Measurements from ENCODE around the gene NDEL1. TPM values are rescaled to one million over a fixed set of nuclear protein-coding genes. Genes with fewer than 3 reads are reported as not detected.

The NDEL1 gene
- total and polyA plus RNA-seq, 4 donors, result 15.3 to 52.3 (median 35.4) TPM

- no peak for TF ChIP-seq MAX (IDR thresholded peaks at IDR 0.05)
- TF ChIP-seq HNF4A (conservative IDR thresholded peaks at IDR 0.05), result no peak
- Histone ChIP-seq H3K9ac (ENCODE audit: low read depth in 1 of 2, low read length in 2 of 2) (no peak overlapping the region), H3K27ac (ENCODE audit: low read depth in 1 of 2, low read length in 2 of 2) (no peak overlapping the region), H3K4me3 (ENCODE audit: low read depth in 1 of 3, low read length in 3 of 3) (no peak overlapping the region), H3K36me3 (ENCODE audit: control insufficient read depth in 4 of 4, insufficient read depth in 3 of 4, low read depth in 1 of 4, low read length in 3 of 4) (peaks cover 4 to 53% (median 35%) of the 10 kb centered on the region in 4 donors), H3K27me3 (ENCODE audit: control insufficient read depth in 4 of 4, insufficient read depth in 4 of 4, low read length in 3 of 4) (no peaks in the 10 kb centered on the region), H3K9me3 (ENCODE audit: control insufficient read depth in 4 of 4, low read length in 3 of 4) (no peaks in the 10 kb centered on the region), H3K4me1 (ENCODE audit: control insufficient read depth in 4 of 4, insufficient read depth in 4 of 4, low read length in 3 of 4) (peaks cover 3 to 23% (median 16%) of the 10 kb centered on the region in 4 donors)
- 95% methylated on average over 22 of the region's 22 CpGs for WGBS
- no peak for DNase-seq (ENCODE audit: low spot score)
These were observed 41.1 kb downstream of the NDEL1 start for GRCh38 chr17:8476741-8477140.

GRCh38 chr17:8477171-8477570 is 41.5 kb downstream of the NDEL1 start:
- peaks cover 3 to 23% (median 16%) of the 10 kb centered on the region in 4 donors for H3K4me1 ChIP-seq (ENCODE audit: control insufficient read depth in 4 of 4, insufficient read depth in 4 of 4, low read length in 3 of 4)
- H3K27me3 ChIP-seq (ENCODE audit: control insufficient read depth in 4 of 4, insufficient read depth in 4 of 4, low read length in 3 of 4), result no peaks in the 10 kb centered on the region
- 80% methylated on average over 8 of the region's 8 CpGs for WGBS
- no peak overlapping the region for H3K9ac ChIP-seq (ENCODE audit: low read depth in 1 of 2, low read length in 2 of 2)
- peaks cover 0 to 51% (median 33%) of the 10 kb centered on the region in 4 donors for H3K36me3 ChIP-seq (ENCODE audit: control insufficient read depth in 4 of 4, insufficient read depth in 3 of 4, low read depth in 1 of 4, low read length in 3 of 4)
- no peak for DNase-seq (ENCODE audit: low spot score)
- TF ChIP-seq FOXA1 (IDR thresholded peaks at IDR 0.05) (no peak), SP1 (IDR thresholded peaks at IDR 0.05) (no peak), NR2F2 (IDR thresholded peaks at IDR 0.05) (no peak), HNF4A (conservative IDR thresholded peaks at IDR 0.05) (no peak), EGR1 (IDR thresholded peaks at IDR 0.05; ENCODE audit: low read depth in 2 of 2) (no peak), ATF3 (IDR thresholded peaks at IDR 0.05) (no peak), FOXA2 (IDR thresholded peaks at IDR 0.05) (no peak), RXRA (IDR thresholded peaks at IDR 0.05) (no peak), JUND (IDR thresholded peaks at IDR 0.05) (no peak), YY1 (IDR thresholded peaks at IDR 0.05) (no peak), CTCF (IDR thresholded peaks at IDR 0.05; ENCODE audit: low read depth, low read length, missing input control) (no peak), ZBTB33 (IDR thresholded peaks at IDR 0.05) (no peak), REST (IDR thresholded peaks at IDR 0.05) (no peak)
- no peak overlapping the region for H3K4me3 ChIP-seq (ENCODE audit: low read depth in 1 of 3, low read length in 3 of 3)
- H3K9me3 ChIP-seq (ENCODE audit: control insufficient read depth in 4 of 4, low read length in 3 of 4), result no peaks in the 10 kb centered on the region
- H3K27ac ChIP-seq (ENCODE audit: low read depth in 1 of 2, low read length in 2 of 2), result peak overlapping the region; percentile 8 to 11
